NCI-H748 (cell line): ENCODE results near the gene PRG2.
"Not testable (repeated sequence)": the region's sequence is repeated elsewhere in the genome, so short reads cannot be mapped to it uniquely, and the experiment has no call there.

Experiments used
- DNase-seq: peaks from one replicate; lab custom pipeline; 2025; ENCODE audit not compliant: unreplicated experiment; lab: John Stamatoyannopoulos, UW

Gene PRG2

GRCh38 chr11:57348636-57349313 lies 41.7 kb downstream of the PRG2 start:
- no peak for DNase-seq

- DNase-seq = no peak
Measured at GRCh38 chr11:57348052-57348451, 42.4 kb downstream of the PRG2 start.

GRCh38 chr11:57347336-57347735 lies 43.1 kb downstream of the PRG2 start:
- no peak for DNase-seq

GRCh38 chr11:57345555-57346211 lies 44.8 kb downstream of the PRG2 start:
- peak; percentile 75 for DNase-seq

GRCh38 chr11:57344826-57345225 lies 45.6 kb downstream of the PRG2 start:
- no peak for DNase-seq

GRCh38 chr11:57343825-57344224 lies 46.6 kb downstream of the PRG2 start:
- DNase-seq = no peak

- no peak for DNase-seq
Measured at GRCh38 chr11:57342702-57343101, 47.7 kb downstream of the PRG2 start.

- no peak for DNase-seq
Measured at GRCh38 chr11:57341250-57341808, 49.1 kb downstream of the PRG2 start.

- peak; percentile 31 for DNase-seq
Measured at GRCh38 chr11:57340039-57340615, 50.3 kb downstream of the PRG2 start.

GRCh38 chr11:57339328-57339727 lies 51.1 kb downstream of the PRG2 start:
- no peak for DNase-seq

GRCh38 chr11:57338142-57338541 lies 52.3 kb downstream of the PRG2 start, which contains the start of gene P2RX3:
Gene P2RX3 (plus strand): TSS chr11:57338352. CDS start chr11:57338551, 199 bp downstream.
- DNase-seq = no peak

- not testable (repeated sequence) for DNase-seq
Measured at GRCh38 chr11:57336856-57337255, 53.6 kb downstream of the PRG2 start.
